CD4-positive, alpha-beta T cell treated with Interleukin-21 for 1 hour (primary cell): ENCODE measurements around the gene CTSH.
"Not testable (repeated sequence)": the region's sequence is repeated elsewhere in the genome, so short reads cannot be mapped to it uniquely, and the experiment has no call there.

Experiments used
- DNase-seq: peaks from one replicate; pipeline ENCODE4 v3.0.0-alpha.2; 2020

Gene CTSH

DNA sequence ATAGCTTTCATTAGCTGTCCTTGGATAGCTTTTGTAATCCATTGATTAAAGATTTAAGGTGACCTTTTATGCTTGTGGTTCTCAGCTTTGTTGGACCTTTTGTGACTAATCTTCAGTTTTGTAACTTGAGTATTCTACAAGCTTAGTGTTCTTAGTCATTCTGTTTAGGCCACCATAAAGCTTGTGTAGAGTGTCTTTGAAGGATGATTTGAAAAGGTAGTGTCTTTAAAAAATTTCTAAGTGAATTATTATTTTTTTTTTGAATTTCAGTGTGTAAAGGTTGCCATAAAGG is 64.7 kb downstream of the CTSH start:
- no peak for DNase-seq

DNA sequence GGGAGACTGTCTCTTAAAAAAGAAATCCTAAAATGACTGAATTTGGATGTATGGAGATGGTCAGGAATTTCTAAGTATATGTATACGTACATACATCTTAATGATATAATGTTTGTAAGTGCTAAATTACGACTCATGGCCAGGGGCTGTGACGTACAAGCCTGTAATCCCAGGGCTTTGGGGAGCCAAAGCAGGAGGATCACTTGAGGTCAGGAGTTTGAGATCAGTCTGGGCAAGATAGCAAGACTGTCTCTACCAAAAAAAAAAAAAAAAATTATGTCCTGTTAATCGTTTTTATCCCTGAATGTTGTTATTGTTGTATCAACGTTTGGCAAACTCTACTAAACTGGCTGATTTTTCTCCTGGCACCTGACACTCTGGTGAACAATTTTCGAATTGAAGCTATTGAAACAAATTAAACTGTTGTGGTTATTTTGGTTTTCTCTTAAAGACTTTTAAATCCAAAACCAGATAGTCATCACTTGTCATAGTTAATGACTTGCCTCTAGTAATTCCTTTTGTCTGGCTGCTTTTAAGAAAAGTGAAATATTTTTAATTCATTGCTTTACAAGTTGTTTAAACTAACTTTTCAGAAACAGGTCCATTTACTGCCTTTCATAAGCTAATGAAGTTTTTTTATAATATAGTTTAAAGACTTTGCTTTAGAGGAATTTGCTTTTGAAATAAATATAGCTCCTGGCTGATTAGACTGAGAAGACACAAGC is 65.2 kb downstream of the CTSH start:
- no peak for DNase-seq

DNA sequence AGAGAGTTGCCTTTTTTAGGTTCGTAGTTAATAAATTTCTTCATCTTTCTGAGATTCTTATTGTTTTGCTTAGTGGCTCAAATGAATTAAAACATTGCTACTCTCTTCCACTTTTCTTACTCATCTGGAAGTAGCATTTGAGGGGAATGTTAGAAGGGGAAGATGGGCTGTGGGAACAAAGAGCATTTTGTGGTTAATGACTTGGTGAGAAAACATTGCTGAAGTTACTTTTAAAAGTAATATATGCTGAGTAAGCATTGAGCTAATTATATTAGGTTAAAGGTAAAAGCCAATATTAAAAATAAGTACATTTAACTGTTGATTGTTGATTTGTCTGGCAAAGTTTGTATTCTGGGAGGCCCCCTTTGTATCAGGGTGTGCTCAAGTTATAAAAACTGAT is 66.5 kb downstream of the CTSH start:
- no peak for DNase-seq

DNA sequence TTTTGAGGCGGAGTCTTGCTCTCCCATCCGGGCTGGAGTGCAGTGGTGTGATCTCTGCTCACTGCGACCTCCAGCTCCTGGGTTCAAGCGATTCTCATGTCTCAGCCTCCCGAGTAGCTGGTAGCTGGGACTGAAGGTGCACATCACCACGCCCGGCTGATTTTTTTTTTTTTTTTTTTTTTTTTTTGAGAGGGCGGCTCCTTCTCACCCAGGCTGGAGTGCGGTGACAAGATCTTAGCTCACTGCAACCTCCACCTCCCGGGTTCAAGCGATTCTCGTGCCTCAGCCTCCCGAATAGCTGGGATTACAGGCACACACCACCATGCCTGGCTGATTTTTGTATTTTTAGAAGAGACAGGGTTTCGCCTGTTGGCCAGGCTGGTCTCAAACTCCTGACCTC is 67.9 kb downstream of the CTSH start:
- DNase-seq, result not testable (repeated sequence)

DNA sequence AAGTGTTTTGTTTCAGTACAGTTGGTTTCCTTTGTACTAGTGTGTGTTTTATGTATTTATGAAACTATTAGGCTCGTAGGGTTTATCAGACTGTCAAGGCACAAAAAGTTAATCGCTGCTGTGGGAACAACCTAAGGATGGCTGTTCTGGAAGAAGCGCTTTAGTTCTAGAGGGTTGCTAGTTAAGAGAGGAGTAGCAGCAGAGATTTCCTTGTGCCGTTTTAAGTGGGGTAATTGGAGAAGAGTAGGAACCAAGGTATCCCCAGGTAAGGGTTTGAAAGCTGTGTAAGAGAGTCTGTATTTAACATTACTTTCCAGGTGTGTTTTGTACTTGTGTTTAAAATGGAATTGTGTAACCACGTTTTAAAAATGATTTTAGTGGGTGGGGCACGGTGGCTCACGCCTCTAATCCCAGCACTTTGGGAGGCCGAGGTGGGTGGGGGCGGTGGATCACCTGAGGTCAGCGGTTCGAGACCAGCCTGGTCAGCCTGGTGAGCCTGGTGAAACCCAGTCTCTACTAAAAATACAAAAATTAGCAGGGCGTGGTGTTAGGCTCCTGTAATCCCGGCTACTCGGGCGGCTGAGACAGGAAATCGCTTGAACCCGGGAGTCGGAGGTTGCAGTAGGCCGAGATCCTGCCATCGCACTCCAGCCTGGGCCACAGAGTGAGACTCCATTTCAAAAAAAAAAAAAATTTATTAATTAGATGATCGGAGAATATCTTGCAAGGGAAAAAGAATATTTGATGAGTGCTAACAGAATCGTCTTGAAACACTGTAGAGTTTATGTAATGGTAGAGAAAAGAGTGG is 69.5 kb downstream of the CTSH start:
- no peak for DNase-seq

DNA sequence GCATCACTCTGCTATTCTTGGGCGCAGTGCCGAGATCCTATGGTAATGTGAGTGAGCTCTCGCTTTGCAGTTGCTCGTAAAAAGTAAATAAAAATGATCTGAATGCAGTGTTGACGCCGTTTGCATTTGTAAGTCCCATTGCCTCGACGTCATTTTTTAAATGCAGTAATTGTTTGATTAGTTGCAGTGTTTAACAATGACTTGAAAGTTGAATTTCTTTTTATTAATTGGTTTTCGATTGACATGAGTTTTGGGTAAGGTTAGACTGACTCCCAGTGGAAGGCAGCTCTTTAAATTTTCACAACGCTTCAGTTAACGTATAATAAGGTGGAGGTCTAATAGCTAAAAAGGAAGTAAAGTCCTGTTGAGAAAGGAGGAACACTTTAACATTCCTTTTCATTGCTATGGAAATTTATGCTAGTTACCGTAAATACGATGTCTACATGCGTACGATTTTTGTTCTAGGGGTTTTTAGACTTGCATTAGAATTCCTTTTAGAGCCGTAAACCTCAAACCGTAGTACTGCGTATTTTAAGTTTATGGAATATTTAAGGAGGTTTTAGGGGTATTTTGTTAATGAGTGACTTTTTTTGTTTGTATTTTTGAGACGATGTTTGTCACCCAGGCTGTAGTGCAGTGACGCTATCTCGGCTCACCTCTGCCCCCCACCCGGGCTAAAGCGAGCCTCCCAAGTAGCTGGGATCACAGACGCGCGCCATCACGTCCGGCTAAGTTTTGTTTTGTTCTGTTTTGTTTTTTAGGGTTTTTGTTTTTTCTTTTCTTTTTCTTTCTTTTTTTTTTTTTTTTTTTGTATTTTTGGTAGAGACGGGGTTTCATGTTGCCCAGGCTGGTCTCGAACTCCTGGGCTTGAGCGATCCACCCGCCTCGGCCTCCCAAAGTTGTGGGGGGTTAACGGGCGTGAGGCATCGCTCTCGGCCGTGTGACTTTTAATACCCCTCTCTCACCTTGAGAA is 70.8 kb downstream of the CTSH start:
- DNase-seq, result peak; percentile 69

DNA sequence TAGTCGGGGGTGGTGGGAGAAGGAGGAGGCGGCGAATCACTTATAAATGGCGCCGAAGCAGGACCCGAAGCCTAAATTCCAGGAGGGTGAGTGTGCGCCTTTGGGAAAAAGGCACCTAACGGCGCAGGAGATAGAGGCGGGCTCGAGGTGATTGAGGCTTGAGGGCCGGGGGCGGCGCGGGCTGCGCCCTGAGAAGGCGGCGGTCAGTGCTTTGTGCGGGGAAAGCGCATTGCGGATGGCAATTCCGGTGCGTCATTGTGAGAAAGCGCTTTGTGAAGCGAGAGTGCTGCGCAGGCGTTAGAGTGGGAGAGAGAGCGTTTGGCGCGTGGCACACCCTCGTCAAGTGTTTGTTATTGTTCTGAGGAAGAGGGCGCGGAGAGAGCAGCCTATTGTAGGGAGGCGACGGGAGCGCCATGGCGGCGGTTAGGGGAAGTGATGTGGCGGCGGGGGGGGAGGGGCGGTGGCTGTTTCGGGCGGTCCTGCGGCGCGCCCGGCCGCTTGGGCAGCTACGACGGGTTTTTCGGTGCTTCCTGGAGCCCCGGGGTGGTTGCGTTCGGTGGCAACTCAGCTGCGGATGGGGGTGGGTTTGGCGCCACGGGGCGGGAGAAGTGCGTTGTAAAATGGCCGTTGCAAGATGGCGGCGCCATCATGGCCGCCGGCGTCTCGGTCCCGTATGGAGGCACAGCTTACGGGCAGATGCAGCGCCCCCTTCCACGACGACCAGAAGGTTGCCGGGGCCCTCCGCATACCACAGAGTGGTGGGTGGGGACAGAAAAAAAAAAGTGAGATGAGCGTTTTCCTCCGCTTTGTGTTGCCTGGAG is 71.7 kb downstream of the CTSH start:
- peak; percentile 93 for DNase-seq

DNA sequence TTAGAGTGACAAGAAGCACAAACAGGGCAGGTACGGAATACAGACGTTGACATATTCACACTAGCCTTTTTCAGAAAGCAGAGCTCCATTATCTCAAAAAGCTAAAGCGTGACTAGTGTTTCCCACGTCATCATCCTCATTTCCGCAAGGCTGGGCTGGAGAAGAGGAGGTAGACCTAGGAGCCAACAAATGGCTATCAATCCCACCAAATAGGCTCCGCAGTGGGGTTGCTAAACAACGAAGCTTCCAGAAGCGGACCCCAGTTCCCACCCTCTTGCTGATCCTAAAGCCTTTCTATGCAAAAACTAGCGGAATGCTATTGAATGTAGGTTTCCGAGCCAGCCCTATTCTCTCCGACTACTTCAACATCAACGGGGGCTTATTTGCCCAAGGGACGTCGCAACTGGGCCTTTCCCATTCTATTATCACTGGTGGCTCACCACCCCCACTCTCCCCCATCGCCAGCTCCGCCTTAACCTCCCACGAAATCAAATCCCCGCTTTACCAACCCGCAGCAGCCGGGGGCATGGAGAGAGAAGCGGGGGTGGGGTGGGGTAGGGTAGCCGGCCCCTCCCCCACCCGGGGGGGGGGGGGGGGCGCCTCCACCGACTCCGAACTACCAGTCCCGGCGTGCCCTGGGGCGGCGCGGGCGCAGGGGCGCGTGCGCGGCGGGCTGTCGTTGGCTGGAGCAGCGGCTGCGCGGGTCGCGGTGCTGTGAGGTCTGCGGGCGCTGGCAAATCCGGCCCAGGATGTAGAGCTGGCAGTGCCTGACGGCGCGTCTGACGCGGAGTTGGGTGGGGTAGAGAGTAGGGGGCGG is 72.5 kb downstream of the CTSH start, which contains the start of gene MORF4L1:
Gene MORF4L1, plus strand, starts transcription at position 736 of the 817 bp plus-strand sequence. CDS start 128 bp downstream, outside the sequence.
- DNase-seq, result peak; percentile 98

DNA sequence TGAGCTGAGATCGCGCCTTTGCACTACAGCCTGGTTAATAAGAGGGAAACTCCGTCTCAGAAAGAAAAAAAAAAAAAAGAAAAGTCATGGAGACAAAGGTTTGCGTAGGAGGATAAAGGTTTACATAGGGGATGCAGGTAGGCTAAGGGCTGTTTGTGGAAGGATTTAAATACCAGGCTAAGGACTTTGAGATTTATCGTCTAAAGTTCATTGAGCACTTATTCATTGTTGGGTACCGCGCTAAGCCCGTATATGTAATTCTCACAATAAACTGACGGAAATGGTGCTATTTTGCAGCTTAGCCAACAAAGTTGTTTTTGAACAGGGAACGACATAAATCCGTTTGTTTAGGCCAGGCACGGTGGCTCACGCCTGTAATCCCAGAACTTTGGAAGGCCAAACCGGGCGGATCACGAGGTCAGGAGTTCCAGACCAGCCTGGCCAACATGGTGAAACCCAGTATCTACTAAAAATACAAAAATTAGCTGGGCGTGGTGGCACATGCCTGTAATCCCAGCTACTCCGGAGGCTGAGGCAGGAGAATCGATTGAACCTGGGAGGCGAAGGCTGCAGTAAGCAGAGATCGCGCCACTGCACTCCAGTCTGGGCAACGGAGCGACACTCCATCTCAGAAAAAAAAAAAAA is 73.2 kb downstream of the CTSH start:
- DNase-seq, result not testable (repeated sequence)
